Fibroblast of upper back skin (primary cell): Measurements from ENCODE around the gene LGALS14.

ENCODE experiments used
- DNase-seq: peaks from one replicate; pipeline ENCODE4 v3.0.0-alpha.2; 2013

The LGALS14 gene

GRCh38 chr19:39752390-39752789 lies 48.1 kb downstream of the LGALS14 start:
- DNase-seq, result no peak

GRCh38 chr19:39752795-39753194 lies 48.5 kb downstream of the LGALS14 start:
- DNase-seq, result no peak

- DNase-seq, result no peak
Observed at GRCh38 chr19:39754544-39754943, 50.3 kb downstream of the LGALS14 start.

- no peak for DNase-seq
Observed at GRCh38 chr19:39754971-39755370, 50.7 kb downstream of the LGALS14 start.
